A172 (cell line): ENCODE measurements around the gene KCTD2. TPM values are rescaled to one million over a fixed set of nuclear protein-coding genes. Genes with fewer than 3 reads are reported as not detected.
"Not testable (repeated sequence)": the region's sequence is repeated elsewhere in the genome, so short reads cannot be mapped to it uniquely, and the experiment has no call there.

Source experiments
- DNase-seq: peaks from one replicate; pipeline ENCODE4 v3.0.0-alpha.2; 2015; ENCODE audit warnings: low spot score
- total RNA-seq: library from RNA; depleted of rRNA; stranded (reverse); fragments of >200 nt; shearing (Covaris generic); gene quantifications from 2 replicates; pipeline ENCODE4 v1.2.3, GENCODE V29; 2014; rRNA removed

The KCTD2 gene
- 25.6 and 25.7 TPM in 2 replicates for total RNA-seq

- peak; percentile 96 for DNase-seq
Measured at GRCh38 chr17:75046407-75047289, at the start of gene KCTD2, which contains the start of gene ATP5PD. TSS of gene KCTD2 (plus strand) at chr17:75047225. CDS start at chr17:75047251, 26 bp downstream. TSS of gene ATP5PD (minus strand) at chr17:75046969. CDS start at chr17:75042650, 4,319 bp downstream.

- DNase-seq = no peak
Measured at GRCh38 chr17:74998783-74999182, 48.2 kb upstream of the KCTD2 start.

GRCh38 chr17:74999523-74999922, 47.5 kb upstream of the KCTD2 start:
- DNase-seq = no peak

GRCh38 chr17:75001915-75002843, 44.8 kb upstream of the KCTD2 start:
- DNase-seq = no peak

- DNase-seq = no peak
Measured at GRCh38 chr17:75003070-75003956, 43.7 kb upstream of the KCTD2 start.

GRCh38 chr17:75003957-75004355, 43.1 kb upstream of the KCTD2 start:
- DNase-seq = no peak

- no peak for DNase-seq
Measured at GRCh38 chr17:75004371-75004770, 42.7 kb upstream of the KCTD2 start.

GRCh38 chr17:75005291-75005690, 41.7 kb upstream of the KCTD2 start:
- DNase-seq = no peak

GRCh38 chr17:75006084-75006483, 40.9 kb upstream of the KCTD2 start:
- DNase-seq = not testable (repeated sequence)

- no peak for DNase-seq
Measured at GRCh38 chr17:75006653-75007052, 40.4 kb upstream of the KCTD2 start.

GRCh38 chr17:75008373-75008772, 38.7 kb upstream of the KCTD2 start:
- DNase-seq = no peak

GRCh38 chr17:75009139-75009724, 37.8 kb upstream of the KCTD2 start:
- no peak for DNase-seq

GRCh38 chr17:75010683-75011400, 36.2 kb upstream of the KCTD2 start:
- no peak for DNase-seq

- no peak for DNase-seq
Measured at GRCh38 chr17:75011401-75012095, 35.5 kb upstream of the KCTD2 start.

GRCh38 chr17:75012096-75012345, 35.0 kb upstream of the KCTD2 start:
- no peak for DNase-seq

- peak; percentile 73 for DNase-seq
Measured at GRCh38 chr17:75012346-75013091, 34.5 kb upstream of the KCTD2 start, which contains the start of gene MRPL58. TSS of gene MRPL58 (plus strand) at chr17:75012670. CDS start at chr17:75012687, 17 bp downstream.

- DNase-seq = no peak
Measured at GRCh38 chr17:75013092-75013559, 33.9 kb upstream of the KCTD2 start.

GRCh38 chr17:75019146-75019545, 27.9 kb upstream of the KCTD2 start:
- DNase-seq = no peak

GRCh38 chr17:75019710-75020109, 27.3 kb upstream of the KCTD2 start:
- no peak for DNase-seq
